ENCODE measurements around the gene KHDRBS2. TPM values are rescaled to one million over a fixed set of nuclear protein-coding genes. Genes with fewer than 3 reads are reported as not detected.

The KHDRBS2 gene
- total RNA-seq, 3 donors from 2014 or later = 0.14 TPM; not detected in 2

DNA sequence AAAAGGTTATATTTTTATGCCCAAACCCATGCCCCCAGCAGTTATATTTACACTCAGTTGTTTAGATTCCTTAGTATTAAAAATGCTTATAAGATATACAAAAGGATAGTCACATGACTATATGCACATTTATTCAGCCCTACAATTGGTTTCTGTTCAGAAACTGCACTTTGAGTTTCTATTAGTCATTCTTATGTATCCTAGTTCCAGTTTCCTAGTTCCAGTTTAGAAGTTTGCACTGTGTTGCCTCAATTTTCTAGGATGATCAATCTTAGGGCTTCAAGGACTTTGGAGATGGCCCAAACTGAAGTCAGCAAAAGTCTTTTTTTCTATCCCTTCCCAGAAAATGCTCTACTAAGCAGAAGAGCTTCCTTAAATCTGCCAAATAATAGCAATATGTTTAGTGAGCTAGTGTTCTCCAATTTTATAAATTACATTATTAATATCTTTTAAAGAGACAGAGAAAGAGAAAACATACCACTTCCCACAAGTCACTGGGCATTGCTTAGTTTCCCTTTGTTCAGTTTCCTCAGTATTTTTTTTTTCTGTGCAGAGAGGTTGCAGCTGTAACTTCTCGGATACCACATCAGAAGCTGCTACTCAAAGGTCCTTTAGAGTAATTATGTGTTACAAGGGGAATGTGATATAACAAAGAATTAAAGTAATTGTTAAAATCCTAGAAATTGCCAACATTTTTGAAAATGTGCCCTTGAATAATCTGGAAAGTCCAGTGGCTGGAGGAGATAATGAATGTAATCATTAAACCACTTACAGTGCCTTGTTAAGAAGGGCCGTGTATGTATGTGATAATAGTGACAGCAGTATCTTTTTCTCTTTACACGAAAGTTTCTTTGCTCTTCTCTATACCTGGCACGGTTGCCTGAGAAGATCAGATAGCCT, 138.8 kb downstream of the KHDRBS2 start:
- no peak for ATAC-seq
- Mint-ChIP-seq H3K9me3 (no peaks in the 10 kb centered on the region), H3K4me3 (no peak overlapping the region), H3K36me3 (ENCODE audit: insufficient read depth) (no peaks in the 10 kb centered on the region), H3K4me1 (ENCODE audit: low read depth) (no peaks in the 10 kb centered on the region), H3K27me3 (ENCODE audit: low read depth) (no peaks in the 10 kb centered on the region)
- no peak for DNase-seq

DNA sequence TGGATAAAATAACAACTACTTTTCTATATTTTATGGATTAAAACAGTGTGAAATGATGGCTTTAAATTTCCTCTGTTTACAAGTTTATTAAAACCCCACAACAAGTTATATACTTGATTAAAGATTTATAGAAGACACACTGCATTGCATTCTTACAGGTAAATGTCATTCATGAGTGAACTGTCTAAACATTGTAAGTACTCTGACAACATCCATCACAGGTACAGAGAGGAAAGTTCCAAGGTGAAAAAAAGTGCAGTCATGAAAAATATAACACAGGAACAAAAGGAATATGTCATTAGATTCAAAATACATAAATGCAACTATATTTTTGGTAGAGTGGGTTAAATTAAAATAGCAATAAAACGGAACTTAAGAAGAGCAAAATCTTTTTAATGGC, 156.9 kb downstream of the KHDRBS2 start:
- DNase-seq (no peak), ATAC-seq (no peak)
- Mint-ChIP-seq H3K27me3 (ENCODE audit: low read depth) (no peaks in the 10 kb centered on the region), H3K36me3 (ENCODE audit: insufficient read depth) (no peaks in the 10 kb centered on the region), H3K4me1 (ENCODE audit: low read depth) (no peaks in the 10 kb centered on the region), H3K4me3 (no peak overlapping the region), H3K9me3 (peaks cover 10% of the 10 kb centered on the region)

DNA sequence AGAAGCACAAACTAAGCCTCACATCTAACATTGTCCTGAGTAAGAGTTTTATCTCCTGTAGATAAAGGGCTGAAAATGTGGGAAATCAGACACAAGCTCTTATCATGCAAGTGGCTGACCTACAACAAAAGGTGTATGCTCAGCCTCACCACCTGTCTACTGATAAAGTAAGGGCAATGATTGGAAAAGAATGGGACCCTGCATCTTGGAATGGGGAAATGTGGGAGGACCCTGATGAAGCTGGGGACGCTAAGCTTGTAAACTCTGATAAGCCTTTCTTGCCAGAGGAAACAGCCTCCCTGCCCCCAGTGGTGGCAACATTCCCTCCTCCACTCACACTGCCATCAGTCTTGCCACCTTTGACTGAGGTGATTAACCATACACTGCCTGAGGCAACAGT, 166.6 kb downstream of the KHDRBS2 start:
- no peak for ATAC-seq
- H3K4me1 Mint-ChIP-seq (ENCODE audit: low read depth) = no peaks in the 10 kb centered on the region
- H3K36me3 Mint-ChIP-seq (ENCODE audit: insufficient read depth) = no peaks in the 10 kb centered on the region
- no peaks in the 10 kb centered on the region for H3K27me3 Mint-ChIP-seq (ENCODE audit: low read depth)
- peaks cover 5% of the 10 kb centered on the region for H3K9me3 Mint-ChIP-seq
- H3K4me3 Mint-ChIP-seq = no peak overlapping the region
- no peak for DNase-seq

DNA sequence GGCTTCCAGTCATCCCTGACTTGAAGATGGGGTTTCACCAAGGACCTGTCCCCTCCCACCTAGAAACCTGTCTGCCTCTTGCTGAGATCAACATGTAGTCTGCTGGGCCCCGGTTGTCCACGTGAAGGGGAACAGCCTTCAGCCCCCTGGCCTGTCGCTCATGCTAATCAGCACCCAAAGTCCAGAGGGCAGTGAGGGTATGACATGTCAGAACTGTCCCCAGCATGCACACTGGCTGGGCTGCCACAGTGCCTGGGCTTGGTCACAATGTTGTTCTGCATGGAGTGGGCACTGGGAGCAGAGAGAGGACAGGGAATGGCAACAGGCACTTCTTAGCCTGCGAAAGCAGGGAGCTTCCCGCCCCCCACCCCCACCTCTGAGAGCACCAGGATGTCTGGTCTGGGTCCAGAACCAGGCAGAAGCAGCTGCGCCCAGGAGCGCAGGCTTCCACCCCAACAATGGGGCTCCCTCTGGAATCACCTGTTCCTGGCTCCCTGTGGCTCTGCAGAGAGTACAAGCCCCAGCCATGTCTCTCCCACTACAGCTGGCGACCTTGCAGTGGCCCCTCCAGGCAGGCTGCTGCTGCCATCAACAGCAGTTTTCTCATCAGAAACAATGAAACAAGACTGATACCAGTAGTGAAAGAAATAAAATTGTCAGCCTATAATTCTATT, 182.7 kb downstream of the KHDRBS2 start:
- ATAC-seq (no peak), DNase-seq (no peak)
- Mint-ChIP-seq H3K36me3 (ENCODE audit: insufficient read depth) (no peaks in the 10 kb centered on the region), H3K4me1 (ENCODE audit: low read depth) (no peaks in the 10 kb centered on the region), H3K4me3 (no peak overlapping the region), H3K9me3 (peaks cover 18% of the 10 kb centered on the region), H3K27me3 (ENCODE audit: low read depth) (no peaks in the 10 kb centered on the region)

DNA sequence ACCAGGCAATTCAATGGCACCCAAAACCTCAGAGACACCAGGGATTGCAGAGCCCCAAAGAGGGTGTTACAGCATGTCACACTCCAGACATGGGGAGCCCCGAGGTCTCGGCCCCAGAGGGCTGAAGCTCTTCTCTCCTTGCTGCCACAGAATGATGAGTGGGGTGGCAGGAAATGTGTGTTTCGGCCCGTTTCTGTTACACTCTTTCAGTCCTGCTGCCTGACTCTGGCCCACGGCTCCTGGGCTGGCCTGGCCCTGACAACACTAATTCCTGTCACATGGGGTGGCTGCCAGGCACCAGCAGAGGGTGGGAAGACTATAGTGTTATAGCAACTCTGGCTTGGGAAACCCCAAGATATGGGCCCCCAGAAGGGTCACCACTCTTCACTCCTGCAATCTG, 183.6 kb downstream of the KHDRBS2 start:
- no peak for ATAC-seq
- DNase-seq = no peak
- Mint-ChIP-seq H3K4me3 (no peak overlapping the region), H3K4me1 (ENCODE audit: low read depth) (no peaks in the 10 kb centered on the region), H3K27me3 (ENCODE audit: low read depth) (no peaks in the 10 kb centered on the region), H3K36me3 (ENCODE audit: insufficient read depth) (no peaks in the 10 kb centered on the region), H3K9me3 (peaks cover 24% of the 10 kb centered on the region)

DNA sequence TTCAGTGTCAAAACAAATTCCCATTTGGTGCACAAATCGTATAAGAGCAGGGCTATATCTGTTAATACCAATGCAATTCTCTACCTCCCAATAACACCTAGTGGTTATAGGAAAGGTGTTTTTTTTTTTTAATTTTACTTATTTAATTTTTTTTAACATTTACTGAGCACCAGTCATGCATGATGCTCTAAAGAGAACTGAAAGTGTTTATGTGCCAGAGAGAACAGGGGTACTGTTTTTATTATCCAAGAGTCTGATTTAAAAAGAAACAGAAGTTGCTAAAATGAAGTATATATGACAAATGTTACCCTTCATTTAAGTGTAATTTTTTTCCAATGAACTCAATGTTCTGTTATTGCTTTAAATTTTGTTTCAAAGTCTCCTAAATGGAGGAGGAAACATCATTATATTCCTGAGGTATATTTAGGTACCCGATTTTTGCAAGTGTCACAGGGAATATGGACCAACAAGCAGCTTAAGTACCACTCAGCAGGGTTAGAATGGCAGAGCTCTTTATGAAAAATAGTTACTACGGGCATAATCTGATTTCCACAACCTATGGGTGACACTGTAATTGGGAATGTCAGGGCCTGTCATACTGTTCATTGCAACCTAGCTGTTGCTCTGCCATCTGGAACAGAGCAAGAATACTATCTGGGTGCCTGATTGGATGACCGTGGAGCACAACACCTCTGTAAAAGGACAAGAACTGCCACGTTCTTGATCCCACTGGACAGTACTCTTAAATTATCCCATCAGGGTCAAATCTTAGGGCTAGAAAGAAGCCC, 195.4 kb downstream of the KHDRBS2 start:
- no peak for ATAC-seq

DNA sequence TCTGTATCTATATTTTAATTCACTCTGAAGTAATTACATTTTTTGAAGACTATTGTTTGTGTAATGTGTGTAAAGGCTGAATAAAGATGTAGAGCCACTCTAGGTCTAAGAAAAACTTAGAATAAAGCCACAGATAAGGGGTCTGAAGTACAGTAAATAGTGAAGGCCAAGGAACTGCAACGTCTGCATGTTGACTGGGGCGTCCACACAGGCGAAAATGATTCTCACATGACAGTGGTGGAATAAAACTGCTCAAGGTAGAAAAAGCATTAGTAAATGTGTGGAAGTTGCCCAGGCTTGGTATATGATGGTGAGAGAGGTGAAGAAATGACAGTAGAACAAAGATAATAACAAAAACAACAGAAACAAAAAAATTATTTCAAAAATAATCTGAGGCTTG, 196.2 kb downstream of the KHDRBS2 start:
- no peaks in the 10 kb centered on the region for H3K36me3 Mint-ChIP-seq (ENCODE audit: insufficient read depth)
- ATAC-seq (no peak), DNase-seq (no peak)
- no peaks in the 10 kb centered on the region for H3K27me3 Mint-ChIP-seq (ENCODE audit: low read depth)
- peaks cover 21% of the 10 kb centered on the region for H3K9me3 Mint-ChIP-seq
- H3K4me1 Mint-ChIP-seq (ENCODE audit: low read depth) = no peaks in the 10 kb centered on the region
- H3K4me3 Mint-ChIP-seq = no peak overlapping the region

More for the DNA sequence above, 195.4 kb downstream of the KHDRBS2 start:
- H3K27me3 Mint-ChIP-seq (ENCODE audit: low read depth) = no peaks in the 10 kb centered on the region
- DNase-seq = no peak
- no peaks in the 10 kb centered on the region for H3K4me1 Mint-ChIP-seq (ENCODE audit: low read depth)
- H3K9me3 Mint-ChIP-seq = peaks cover 23% of the 10 kb centered on the region
- no peaks in the 10 kb centered on the region for H3K36me3 Mint-ChIP-seq (ENCODE audit: insufficient read depth)
- H3K4me3 Mint-ChIP-seq = no peak overlapping the region

DNA sequence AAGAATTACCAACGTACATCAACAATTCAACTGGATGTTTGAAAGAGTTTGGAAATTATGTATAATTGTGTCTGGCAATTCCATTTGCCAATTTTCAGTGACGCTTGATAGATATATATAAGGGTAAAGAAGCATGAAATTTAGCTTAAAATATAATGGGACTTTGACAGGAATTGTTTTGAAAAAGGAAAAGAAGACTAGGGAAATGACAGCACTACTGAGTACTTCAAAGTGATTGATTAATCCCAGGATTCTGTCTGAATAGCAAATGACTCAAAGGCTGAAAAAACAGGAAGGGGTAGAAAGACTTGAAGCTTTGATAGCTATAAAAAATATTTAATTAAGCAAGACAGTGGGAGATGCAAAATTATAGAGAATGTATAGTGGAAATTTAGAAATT, 200.0 kb downstream of the KHDRBS2 start:
- H3K36me3 Mint-ChIP-seq (ENCODE audit: insufficient read depth) = no peaks in the 10 kb centered on the region
- H3K9me3 Mint-ChIP-seq = peaks cover 17% of the 10 kb centered on the region
- no peak for ATAC-seq
- H3K4me1 Mint-ChIP-seq (ENCODE audit: low read depth) = no peaks in the 10 kb centered on the region
- H3K27me3 Mint-ChIP-seq (ENCODE audit: low read depth) = no peaks in the 10 kb centered on the region
- no peak overlapping the region for H3K4me3 Mint-ChIP-seq
- DNase-seq = no peak

DNA sequence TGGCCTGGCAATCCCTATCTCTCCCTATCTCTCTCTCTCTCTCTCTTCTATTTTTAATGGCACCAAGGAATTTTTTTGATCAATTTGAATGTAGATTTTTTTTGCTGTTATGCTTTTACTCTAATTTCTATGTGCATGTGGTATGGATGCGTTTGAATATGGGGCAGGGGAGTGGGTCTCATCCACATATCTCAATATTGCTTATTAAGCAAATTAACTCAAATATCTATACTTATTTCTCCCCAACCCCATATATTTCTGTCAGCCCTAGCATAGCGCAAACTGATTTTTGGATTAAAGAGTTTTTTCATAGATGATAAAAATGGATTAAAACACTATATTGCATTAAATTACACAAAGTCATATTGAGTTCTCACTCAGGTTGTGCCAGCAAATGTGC, 210.2 kb downstream of the KHDRBS2 start:
- no peak overlapping the region for H3K4me3 Mint-ChIP-seq
- no peaks in the 10 kb centered on the region for H3K36me3 Mint-ChIP-seq (ENCODE audit: insufficient read depth)
- no peaks in the 10 kb centered on the region for H3K4me1 Mint-ChIP-seq (ENCODE audit: low read depth)
- DNase-seq (no peak), ATAC-seq (no peak)
- peaks cover 14% of the 10 kb centered on the region for H3K9me3 Mint-ChIP-seq
- no peaks in the 10 kb centered on the region for H3K27me3 Mint-ChIP-seq (ENCODE audit: low read depth)

DNA sequence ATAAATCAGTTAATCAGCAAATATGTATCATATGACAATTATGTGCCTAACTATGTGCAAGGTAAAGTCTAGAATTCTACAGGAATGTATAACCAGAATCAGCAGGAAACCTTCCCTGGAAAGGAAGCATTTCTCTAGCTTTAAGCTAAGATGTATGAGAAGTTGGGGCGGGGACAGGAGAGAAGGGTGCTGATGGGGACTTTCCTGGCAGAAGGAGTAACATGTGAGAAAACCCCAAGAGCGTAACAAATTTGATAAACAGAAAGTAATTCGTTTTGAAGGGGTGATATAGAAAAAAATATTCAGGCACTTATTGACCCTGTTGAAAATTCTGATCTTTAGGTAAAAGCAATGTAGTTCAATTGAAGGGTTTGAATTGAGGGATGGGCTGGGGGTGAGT, 226.1 kb downstream of the KHDRBS2 start:
- DNase-seq = no peak
- no peaks in the 10 kb centered on the region for H3K27me3 Mint-ChIP-seq (ENCODE audit: low read depth)
- ATAC-seq = no peak
- H3K4me1 Mint-ChIP-seq (ENCODE audit: low read depth) = no peaks in the 10 kb centered on the region
- H3K36me3 Mint-ChIP-seq (ENCODE audit: insufficient read depth) = no peaks in the 10 kb centered on the region
- H3K4me3 Mint-ChIP-seq = no peak overlapping the region
- peaks cover 24% of the 10 kb centered on the region for H3K9me3 Mint-ChIP-seq

DNA sequence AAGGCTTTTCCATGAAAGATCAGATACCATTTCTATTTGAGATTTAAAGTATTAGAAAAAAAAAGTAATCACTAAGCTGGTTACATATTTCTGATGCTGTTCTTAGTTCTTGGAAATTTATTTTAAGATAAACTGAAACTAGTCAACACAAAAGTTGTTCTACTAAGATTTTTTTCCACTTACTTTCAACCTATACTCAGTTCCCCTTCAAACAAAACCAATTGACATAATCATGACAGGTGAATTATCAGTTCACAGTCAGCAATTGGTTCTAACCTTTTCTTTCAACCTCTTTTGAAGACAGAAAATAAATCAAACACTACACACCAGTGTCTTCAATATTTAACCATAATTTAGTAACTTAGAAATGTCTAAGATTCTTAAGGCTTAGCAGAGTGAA, 228.7 kb downstream of the KHDRBS2 start:
- ATAC-seq (no peak), DNase-seq (no peak)
- no peaks in the 10 kb centered on the region for H3K36me3 Mint-ChIP-seq (ENCODE audit: insufficient read depth)
- peaks cover 31% of the 10 kb centered on the region for H3K9me3 Mint-ChIP-seq
- no peaks in the 10 kb centered on the region for H3K4me1 Mint-ChIP-seq (ENCODE audit: low read depth)
- no peaks in the 10 kb centered on the region for H3K27me3 Mint-ChIP-seq (ENCODE audit: low read depth)
- H3K4me3 Mint-ChIP-seq = no peak overlapping the region

DNA sequence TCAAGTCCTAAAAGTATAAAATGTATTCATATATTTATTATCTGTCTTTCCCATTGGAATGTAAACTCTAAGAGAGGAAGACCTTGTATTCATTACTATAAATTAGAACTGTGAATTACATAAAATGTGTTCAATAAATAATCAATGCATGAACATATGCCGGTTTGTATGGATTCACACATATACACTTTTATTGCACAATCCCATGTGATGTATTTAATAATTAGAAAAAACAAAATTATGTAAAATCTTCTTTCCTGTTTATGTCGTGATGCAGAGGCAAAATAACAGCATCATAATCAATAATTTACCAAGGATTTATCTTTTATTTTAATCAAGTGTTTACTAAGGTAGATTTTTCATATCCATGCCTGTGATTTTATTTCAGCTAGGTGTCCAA, 240.5 kb downstream of the KHDRBS2 start:
- peaks cover 11% of the 10 kb centered on the region for H3K9me3 Mint-ChIP-seq
- H3K27me3 Mint-ChIP-seq (ENCODE audit: low read depth) = no peaks in the 10 kb centered on the region
- no peaks in the 10 kb centered on the region for H3K36me3 Mint-ChIP-seq (ENCODE audit: insufficient read depth)
- DNase-seq (no peak), ATAC-seq (no peak)
- no peak overlapping the region for H3K4me3 Mint-ChIP-seq
- H3K4me1 Mint-ChIP-seq (ENCODE audit: low read depth) = no peaks in the 10 kb centered on the region

DNA sequence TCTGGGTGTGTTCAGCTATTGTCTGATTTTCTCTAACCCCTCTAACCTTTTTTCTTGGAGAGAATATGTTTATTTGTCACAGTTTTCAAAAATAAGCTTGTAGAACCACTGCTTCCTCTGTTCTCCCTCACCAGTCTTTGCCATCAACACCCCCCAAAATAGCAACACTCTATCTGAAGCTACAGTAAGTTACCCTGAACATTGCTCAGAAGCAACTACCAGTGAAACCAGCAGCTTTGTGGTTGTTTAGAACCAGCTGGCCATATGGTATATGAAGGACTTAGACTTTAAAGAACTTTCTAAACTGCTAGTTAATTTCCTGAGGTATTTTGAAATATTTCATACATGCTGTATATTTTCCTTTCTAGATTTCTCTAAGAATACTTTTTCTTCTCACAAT, 242.9 kb downstream of the KHDRBS2 start:
- H3K36me3 Mint-ChIP-seq (ENCODE audit: insufficient read depth) = no peaks in the 10 kb centered on the region

DNA sequence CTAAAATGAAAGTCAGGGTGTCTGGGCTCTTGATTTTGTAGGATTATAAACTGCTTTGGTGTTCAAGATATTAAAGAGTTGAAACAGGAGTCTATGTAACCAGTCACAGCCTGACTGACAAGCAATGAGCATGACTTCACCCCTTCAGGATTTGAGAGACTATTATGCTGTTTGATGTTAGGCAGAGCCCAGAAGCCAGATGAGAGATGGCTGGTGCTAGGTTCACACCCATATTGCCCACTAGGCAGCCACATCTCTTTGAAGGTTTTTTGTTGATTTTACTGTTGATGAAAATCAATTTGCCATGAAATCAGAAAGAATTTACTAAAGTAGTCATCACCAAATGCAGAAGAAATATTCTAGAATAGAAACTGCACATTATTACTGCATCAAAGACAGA, 243.6 kb downstream of the KHDRBS2 start:
- ATAC-seq (no peak), DNase-seq (no peak)
- no peaks in the 10 kb centered on the region for H3K4me1 Mint-ChIP-seq (ENCODE audit: low read depth)
- no peaks in the 10 kb centered on the region for H3K36me3 Mint-ChIP-seq (ENCODE audit: insufficient read depth)
- no peaks in the 10 kb centered on the region for H3K27me3 Mint-ChIP-seq (ENCODE audit: low read depth)
- no peak overlapping the region for H3K4me3 Mint-ChIP-seq
- H3K9me3 Mint-ChIP-seq = peaks cover 10% of the 10 kb centered on the region

More for the DNA sequence above, 242.9 kb downstream of the KHDRBS2 start:
- peaks cover 11% of the 10 kb centered on the region for H3K9me3 Mint-ChIP-seq
- H3K4me3 Mint-ChIP-seq = no peak overlapping the region
- DNase-seq (no peak), ATAC-seq (no peak)
- H3K27me3 Mint-ChIP-seq (ENCODE audit: low read depth) = no peaks in the 10 kb centered on the region
- no peaks in the 10 kb centered on the region for H3K4me1 Mint-ChIP-seq (ENCODE audit: low read depth)
